ENCODE results near the gene BMP7.
"Not testable (repeated sequence)": the region's sequence is repeated elsewhere in the genome, so short reads cannot be mapped to it uniquely, and the experiment has no call there.

BMP7 gene

GRCh38 chr20:57264908-57265335, 1.5 kb downstream of the BMP7 start:
- DNase-seq: not testable (repeated sequence)

DNA sequence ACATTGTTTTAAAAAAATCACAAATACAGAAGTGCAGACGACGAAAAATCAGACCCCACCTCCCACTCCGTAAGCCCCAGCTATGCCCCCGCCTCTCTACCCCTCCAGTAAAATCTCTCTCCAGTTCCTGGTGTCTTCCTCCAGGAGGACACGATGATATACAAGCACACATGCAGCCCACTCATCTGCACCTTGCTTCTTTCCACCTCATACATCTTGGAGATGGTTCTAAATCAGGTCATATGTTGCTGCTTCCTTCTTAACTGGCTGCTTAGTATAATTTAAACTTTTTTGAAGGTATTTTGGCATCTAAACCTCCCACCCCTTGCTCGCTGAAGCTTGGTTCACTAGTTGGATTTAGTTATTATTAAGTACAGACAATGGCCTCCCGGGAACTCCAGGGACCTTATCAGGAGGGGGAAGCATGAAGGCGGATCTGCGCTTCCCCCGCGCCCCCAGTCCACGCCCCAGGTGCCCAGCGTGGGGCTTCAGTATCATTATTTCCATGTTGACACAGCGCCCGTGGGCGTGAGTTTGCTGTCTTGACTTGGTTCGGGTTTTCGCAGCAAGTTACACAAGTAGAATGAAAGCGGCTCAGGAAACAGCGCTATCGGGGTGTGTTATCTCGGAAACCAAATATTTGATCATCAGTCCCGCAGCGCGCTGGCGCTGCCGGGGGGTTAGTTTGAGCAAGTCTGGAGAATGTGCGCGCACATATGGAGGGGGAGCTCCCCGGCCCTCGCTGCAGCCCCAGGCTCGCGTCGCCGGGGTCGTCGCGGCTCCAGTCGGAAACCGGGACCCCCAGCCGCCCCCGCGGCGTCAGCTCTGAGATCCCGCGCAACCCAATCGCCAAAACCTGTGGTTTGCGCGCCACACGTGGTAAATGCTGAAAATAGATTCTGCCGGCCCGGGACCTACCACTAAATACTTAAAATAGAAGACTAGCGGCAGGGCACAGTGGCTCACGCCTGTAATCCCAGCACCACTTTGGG, 2.3 kb downstream of the BMP7 start:
- no peak for DNase-seq

DNA sequence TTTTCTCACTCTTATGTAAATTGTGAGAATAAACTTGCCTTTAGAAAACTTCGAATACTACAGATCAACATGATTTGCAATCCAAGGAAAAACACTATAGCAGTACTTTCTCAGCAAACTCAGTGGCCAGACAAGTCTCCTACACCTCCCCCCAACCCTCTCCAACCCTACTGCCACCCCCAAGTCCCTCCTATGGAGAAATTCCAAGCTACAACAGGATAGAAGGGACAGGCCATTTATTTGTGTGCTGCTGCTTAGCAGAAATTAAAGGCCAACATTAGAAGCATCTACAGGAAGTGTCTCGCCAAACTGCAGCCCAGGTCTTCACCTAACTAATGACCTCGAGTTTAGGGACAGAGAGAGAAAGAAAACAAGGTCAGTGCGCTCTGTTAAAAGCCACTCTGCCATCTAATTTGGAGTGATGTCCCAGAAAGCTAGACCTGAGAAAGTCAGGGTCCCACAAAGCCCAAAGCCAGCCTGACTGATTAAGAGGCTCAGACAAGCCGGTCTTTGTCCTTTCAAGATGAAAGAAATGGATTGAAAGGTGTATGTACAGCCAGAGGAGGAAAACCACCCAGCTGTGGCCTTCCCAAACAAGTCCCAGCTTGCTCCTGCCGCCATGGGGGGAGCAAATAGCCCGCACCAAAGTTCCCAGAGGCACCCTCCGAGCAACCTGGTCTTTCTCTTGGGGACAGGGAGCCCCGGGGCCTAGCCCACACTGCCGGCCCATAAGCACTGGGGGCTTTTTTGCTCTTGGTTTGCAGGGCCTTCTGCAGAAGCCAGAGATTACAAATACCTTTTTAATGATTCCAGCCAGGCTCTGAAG, 3.4 kb downstream of the BMP7 start:
- DNase-seq: no peak

- no peak for DNase-seq
Observed at GRCh38 chr20:57262301-57262700, 4.1 kb downstream of the BMP7 start.

- no peak for DNase-seq
Observed at GRCh38 chr20:57261457-57262251, 4.8 kb downstream of the BMP7 start.

DNA sequence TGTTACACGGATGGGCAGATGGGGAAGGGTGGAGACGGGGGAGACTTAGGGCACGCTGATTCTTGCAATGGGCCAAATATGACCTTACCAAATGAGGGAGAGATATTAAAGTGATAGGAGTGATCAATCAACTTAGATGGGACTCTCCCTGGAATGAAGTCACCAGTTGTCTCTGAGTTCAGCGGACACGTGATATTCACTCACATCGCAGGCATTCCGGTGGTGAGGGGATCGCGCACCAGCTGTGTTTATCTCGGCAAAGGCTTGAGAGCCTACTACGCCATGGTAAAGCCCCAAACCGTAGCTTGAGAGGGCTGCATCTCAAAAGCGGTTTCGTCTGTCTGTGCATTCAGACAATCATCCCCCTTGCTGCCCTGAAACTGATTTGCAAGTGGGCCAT, 5.5 kb downstream of the BMP7 start:
- DNase-seq: no peak

GRCh38 chr20:57259938-57260921, 6.2 kb downstream of the BMP7 start:
- no peak for DNase-seq

- no peak for DNase-seq
Observed at GRCh38 chr20:57259121-57259937, 7.1 kb downstream of the BMP7 start.

DNA sequence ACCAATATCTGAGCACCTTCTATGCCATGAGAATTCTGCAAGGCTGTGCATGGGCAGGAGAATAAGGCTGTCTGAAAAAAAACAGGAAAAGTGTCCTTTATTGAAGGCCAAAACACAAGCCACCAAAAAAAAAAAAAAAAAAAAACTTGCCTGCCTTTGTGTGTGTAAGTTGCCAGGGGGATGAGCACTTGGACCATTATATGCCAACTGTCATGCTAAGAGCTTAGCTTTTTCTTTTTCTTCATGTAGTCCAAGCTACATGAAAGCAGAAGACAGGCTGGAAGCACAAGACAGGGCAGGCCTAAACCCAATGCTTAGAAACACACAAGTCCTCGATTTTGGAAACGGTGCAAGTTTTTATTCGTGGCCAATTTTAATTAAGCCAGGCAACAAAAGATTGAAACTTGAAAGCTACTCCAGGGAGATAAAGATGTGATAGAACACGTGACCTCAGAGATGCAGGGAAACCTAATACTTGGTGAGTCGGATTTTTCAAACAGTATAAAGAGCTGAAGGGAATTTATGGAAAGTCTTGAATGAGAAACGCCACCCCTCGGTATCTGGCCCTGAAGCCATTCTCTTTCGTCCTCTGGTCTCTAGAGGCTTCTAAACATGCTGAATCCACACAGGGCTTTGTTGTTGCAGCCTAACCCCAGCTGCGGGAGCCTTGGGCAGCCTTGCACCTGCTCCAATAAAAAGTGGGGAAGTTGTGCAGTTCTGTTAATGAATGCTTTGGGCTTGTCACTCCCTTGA, 8.6 kb downstream of the BMP7 start:
- no peak for DNase-seq

GRCh38 chr20:57256908-57257307, 9.5 kb downstream of the BMP7 start:
- DNase-seq: no peak

DNA sequence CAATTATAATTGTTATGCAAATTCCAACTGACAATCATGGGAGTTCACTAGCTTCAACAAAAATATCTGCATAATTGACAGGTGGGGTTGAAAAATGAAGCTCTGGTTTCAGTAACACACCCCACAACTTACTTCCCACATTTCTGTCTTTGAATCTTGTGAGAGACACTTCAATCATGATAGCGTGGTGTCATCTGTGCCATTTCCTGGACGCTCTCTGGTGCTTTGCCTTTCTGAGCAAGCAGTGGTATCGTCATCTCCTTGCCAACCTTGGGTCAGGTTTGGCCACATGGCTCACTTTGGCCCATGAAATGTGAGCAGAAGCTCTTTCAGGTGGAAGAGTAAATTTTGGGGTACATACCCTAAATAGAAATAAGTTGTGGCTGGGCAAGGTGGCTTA, 10.2 kb downstream of the BMP7 start:
- DNase-seq: no peak

DNA sequence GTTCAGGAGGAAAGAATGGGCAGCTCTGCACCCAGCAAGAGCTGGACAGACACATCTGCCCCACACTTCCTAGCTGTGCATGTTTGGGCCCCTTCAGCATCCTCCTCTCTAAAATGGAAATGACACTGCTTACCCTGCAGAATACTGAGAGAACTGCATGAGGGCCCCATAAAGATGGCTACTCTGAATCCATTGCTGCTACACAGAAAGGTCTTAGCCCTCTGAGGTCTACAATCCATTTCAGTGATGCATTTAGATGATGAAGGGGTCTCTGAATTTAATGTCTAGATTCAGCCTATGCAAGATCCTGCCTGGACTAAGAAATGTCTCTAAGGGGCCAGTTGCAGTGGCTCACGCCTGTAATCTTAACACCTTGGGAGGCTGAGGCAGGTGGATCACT, 11.3 kb downstream of the BMP7 start:
- DNase-seq: no peak

- no peak for DNase-seq
Observed at GRCh38 chr20:57252559-57253162, 13.8 kb downstream of the BMP7 start.

DNA sequence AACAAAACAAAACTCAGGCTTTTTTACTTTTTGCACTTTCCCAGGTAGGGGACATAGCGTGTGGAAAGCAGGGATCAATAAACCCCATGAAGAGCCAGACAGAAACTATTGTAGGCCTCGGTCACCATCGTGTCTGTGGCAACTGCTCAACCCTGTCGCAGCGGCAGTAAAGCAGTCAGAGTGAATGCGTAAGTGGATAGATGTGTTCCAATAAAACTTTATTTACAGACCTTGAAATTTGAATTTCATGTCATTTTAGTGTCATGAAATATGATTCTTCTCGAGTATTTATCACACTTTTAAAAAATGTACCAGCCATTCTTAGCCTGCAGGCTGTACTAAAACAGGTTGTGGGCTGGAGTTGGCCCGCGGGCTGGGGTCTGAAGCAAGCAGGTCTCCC, 14.5 kb downstream of the BMP7 start:
- DNase-seq: no peak

GRCh38 chr20:57251344-57251743, 15.1 kb downstream of the BMP7 start:
- no peak for DNase-seq

DNA sequence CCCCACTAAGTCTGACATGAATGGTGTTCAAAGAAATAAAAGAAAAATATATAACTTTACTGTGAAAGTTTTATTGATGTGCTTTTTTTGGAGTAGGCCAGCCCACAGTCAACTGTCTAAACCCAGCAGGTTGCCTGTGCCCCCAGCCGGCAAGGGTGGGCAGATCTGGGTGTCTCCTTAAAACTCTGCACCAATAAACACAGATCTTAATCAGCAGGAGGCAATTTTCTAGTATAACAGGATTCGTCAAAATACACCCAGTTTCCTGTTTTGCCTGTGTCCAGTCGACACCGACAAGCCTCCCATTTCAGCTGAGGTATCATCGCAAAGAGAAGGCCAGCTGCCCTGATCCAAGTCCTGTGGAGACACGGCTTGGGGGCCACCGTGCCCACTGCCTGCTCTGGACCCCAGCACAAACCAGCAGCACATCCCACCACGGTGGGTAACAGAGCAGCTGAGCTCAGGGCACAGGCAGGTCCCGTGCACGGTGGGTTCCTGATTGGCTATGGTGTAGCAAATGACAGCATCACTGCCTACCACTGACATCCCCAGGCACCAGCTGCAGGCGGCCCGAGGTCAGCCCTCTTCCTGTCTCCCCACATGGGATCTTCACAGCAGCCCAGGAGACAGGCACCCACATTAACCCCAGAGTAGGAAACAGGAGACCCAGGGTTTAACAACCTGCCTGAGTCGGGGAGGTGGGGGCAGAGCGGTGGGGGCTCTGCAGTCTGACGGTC, 15.7 kb downstream of the BMP7 start:
- no peak for DNase-seq

DNA sequence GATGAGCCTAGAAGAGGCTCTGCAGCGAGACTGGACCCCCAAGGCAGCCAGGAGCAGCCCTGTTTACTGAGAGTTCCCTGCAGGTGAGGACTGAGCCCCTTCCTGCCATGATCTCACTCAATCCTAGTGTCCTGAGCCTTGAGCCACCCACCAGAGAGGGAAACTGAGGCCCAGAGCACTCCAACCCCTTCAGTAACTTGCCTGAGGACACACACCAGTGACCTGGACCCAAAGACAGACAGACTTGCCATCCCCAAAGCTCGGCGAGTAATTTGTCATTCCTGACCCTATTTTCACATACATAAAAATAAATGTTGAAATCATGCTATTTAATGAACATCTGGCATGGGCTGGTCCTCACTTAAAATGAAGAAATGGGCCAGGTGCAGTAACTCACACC, 16.7 kb downstream of the BMP7 start:
- DNase-seq: no peak

DNA sequence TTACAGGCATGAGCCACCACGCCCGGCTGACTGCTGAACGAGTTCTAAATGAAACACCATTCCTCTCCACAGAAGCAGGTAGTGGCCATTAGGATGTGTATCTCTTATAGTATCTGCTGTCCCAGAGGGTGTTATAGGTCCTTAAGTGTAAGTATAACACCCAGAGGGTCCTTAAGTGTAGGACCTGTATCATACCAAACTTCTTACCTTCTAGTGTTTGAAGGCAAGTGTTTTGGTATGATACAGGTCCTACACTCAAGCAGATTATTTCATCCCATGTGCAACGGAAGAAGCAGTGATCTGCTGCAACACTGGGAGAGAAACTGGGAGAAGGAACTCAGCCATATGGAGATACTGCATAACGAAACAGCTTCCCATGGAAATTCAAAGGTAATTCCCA, 17.4 kb downstream of the BMP7 start:
- DNase-seq: no peak

All from SW 1271 (cell line).